MM.1S (cell line): ENCODE measurements around the gene NEDD4L.

Experiments
- EZH2 ChIP-seq: fragments of 300-600 bp; sonication (generic); optimal IDR thresholded peaks from 2 replicates; pipeline ENCODE3; 2017; ENCODE audit warnings: low read depth, mild to moderate bottlenecking, antibody characterized with exemption, low read length, mixed read lengths
- EZH2phosphoT487 ChIP-seq: fragments of 300-600 bp; sonication (generic); IDR thresholded peaks from 2 replicates; pipeline ENCODE4 v1.6.1; 2018; ENCODE audit warnings: antibody characterized with exemption, low read length
- TF ChIP-seq, protein P1 (sequence below): fragments of 300-600 bp; sonication (generic); IDR thresholded peaks from 2 replicates; pipeline ENCODE4 v1.5.1; 2016; ENCODE audit warnings: antibody characterized with exemption, low read length, mixed read lengths

DNA sequence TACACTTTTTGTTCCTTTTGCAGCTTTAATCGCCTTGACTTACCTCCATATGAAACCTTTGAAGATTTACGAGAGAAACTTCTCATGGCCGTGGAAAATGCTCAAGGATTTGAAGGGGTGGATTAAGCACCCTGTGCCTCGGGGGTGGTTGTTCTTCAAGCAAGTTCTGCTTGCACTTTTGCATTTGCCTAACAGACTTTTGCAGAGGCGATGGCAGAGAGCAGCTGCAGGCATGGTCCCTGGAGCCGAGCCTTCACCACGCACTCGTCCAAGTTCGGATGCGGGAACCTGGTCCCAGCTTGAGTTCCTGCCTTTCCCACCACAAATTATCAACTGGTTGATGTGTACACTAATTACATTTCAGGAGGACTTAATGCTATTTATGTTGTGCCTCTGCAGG lies 352.1 kb downstream of the NEDD4L start:
- TF ChIP-seq, protein P1, sequence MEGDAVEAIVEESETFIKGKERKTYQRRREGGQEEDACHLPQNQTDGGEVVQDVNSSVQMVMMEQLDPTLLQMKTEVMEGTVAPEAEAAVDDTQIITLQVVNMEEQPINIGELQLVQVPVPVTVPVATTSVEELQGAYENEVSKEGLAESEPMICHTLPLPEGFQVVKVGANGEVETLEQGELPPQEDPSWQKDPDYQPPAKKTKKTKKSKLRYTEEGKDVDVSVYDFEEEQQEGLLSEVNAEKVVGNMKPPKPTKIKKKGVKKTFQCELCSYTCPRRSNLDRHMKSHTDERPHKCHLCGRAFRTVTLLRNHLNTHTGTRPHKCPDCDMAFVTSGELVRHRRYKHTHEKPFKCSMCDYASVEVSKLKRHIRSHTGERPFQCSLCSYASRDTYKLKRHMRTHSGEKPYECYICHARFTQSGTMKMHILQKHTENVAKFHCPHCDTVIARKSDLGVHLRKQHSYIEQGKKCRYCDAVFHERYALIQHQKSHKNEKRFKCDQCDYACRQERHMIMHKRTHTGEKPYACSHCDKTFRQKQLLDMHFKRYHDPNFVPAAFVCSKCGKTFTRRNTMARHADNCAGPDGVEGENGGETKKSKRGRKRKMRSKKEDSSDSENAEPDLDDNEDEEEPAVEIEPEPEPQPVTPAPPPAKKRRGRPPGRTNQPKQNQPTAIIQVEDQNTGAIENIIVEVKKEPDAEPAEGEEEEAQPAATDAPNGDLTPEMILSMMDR, result no peak
- TF ChIP-seq EZH2, result no peak
- TF ChIP-seq EZH2phosphoT487, result no peak
